GM12864 (cell line): ENCODE data around the gene DNMT3A.

Source experiments
- DNase-seq: peaks from one replicate; pipeline ENCODE4 v3.0.0-alpha.2; 2011; ENCODE audit warnings: low read depth
- H3K4me3 ChIP-seq: 2 replicates; pipeline ENCODE4 v1.5.1; 2011; ENCODE audit warnings: mild to moderate bottlenecking, low read depth, low read length, control low read depth
- CTCF ChIP-seq: IDR thresholded peaks from 2 replicates; pipeline ENCODE4 v1.5.1; 2011; ENCODE audit warnings: low read depth, mild to moderate bottlenecking, moderate library complexity, low read length, control low read depth, inconsistent platforms; ENCODE audit errors: missing control alignments

DNMT3A gene

GRCh38 chr2:25254961-25255360, 86.8 kb downstream of the DNMT3A start:
- no peak for TF ChIP-seq CTCF
- H3K4me3 ChIP-seq = no peak overlapping the region
- DNase-seq = no peak

- TF ChIP-seq CTCF = no peak
- no peak for DNase-seq
- H3K4me3 ChIP-seq = no peak overlapping the region
Observed at GRCh38 chr2:25253153-25253626, 88.5 kb downstream of the DNMT3A start.

- H3K4me3 ChIP-seq = peak overlapping the region; percentile 43
- no peak for TF ChIP-seq CTCF
- DNase-seq = no peak
Observed at GRCh38 chr2:25252291-25253152, 89.2 kb downstream of the DNMT3A start.

- H3K4me3 ChIP-seq = peak overlapping the region; percentile 53
- no peak for DNase-seq
Observed at GRCh38 chr2:25251422-25252273, 90.1 kb downstream of the DNMT3A start.

GRCh38 chr2:25251071-25251421, 90.7 kb downstream of the DNMT3A start:
- H3K4me3 ChIP-seq = no peak overlapping the region
- no peak for DNase-seq
- no peak for TF ChIP-seq CTCF

More at GRCh38 chr2:25251422-25252273, 90.1 kb downstream of the DNMT3A start:
- no peak for TF ChIP-seq CTCF

GRCh38 chr2:25250331-25251070, 91.2 kb downstream of the DNMT3A start:
- no peak for TF ChIP-seq CTCF
- no peak for DNase-seq
- H3K4me3 ChIP-seq = no peak overlapping the region
